Peyer's patch (tissue), 4 donors: ENCODE measurements around the gene PLCL2.

Experiments used
- POLR2A ChIP-seq, 2 donors: fragments of 450-650 bp; IDR thresholded peaks; one replicate each; pipeline ENCODE4 v1.5.1; 2017; ENCODE audit warnings: antibody characterized with exemption in 2 of 2, mild to moderate bottlenecking in 2 of 2, moderate library complexity in 2 of 2
- TF ChIP-seq, protein P1 (sequence below), 6 experiments: fragments of 450-650 bp in 4 of 6; fragments of 200-600 bp in 2 of 6; sonication (generic) in 1 of 6; IDR thresholded peaks; one replicate each; pipeline ENCODE4 v1.5.1; 2017 to 2019; ENCODE audit warnings: antibody characterized with exemption in 6 of 6, mild to moderate bottlenecking in 3 of 6, moderate library complexity in 1 of 6

GRCh38 chr3:17039594-17039993 lies 154.8 kb downstream of the PLCL2 start:
- TF ChIP-seq, protein P1, sequence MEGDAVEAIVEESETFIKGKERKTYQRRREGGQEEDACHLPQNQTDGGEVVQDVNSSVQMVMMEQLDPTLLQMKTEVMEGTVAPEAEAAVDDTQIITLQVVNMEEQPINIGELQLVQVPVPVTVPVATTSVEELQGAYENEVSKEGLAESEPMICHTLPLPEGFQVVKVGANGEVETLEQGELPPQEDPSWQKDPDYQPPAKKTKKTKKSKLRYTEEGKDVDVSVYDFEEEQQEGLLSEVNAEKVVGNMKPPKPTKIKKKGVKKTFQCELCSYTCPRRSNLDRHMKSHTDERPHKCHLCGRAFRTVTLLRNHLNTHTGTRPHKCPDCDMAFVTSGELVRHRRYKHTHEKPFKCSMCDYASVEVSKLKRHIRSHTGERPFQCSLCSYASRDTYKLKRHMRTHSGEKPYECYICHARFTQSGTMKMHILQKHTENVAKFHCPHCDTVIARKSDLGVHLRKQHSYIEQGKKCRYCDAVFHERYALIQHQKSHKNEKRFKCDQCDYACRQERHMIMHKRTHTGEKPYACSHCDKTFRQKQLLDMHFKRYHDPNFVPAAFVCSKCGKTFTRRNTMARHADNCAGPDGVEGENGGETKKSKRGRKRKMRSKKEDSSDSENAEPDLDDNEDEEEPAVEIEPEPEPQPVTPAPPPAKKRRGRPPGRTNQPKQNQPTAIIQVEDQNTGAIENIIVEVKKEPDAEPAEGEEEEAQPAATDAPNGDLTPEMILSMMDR (IDR thresholded peaks at IDR 0.05), result peak in 2 of 6 experiments; percentile 6 to 22
- no peak for TF ChIP-seq POLR2A (IDR thresholded peaks at IDR 0.05)
